ENCODE measurements around the gene FNDC8. TPM values are rescaled to one million over a fixed set of nuclear protein-coding genes. Genes with fewer than 3 reads are reported as not detected.
A peak's percentile ranks its signal among the peaks of the same experiment; 100 is the strongest.

The FNDC8 gene
- total and polyA plus RNA-seq, 7 donors: not detected

GRCh38 chr17:35086931-35087573 lies 34.4 kb upstream of the FNDC8 start:
- H3K9me3 ChIP-seq: no peaks in the 10 kb centered on the region
- no peak for DNase-seq
- no peak for TF ChIP-seq CTCF (IDR thresholded peaks at IDR 0.05)
- peak overlapping the region; percentile 98 for H3K4me3 ChIP-seq
- ATAC-seq: no peak
- 93 to 95% (median 95%) methylated on average over 8 of the region's 8 CpGs for WGBS, 3 donors
- H3K36me3 ChIP-seq (ENCODE audit: insufficient read depth in 1 of 2, low read depth in 1 of 2): no peaks in the 10 kb centered on the region
- H3K4me1 ChIP-seq: peaks cover 11% of the 10 kb centered on the region
- intact Hi-C loops (cut with DNase I): no loop called here
- H3K27ac ChIP-seq: no peak overlapping the region
- no peaks in the 10 kb centered on the region for H3K27me3 ChIP-seq (ENCODE audit: insufficient read depth in 3 of 3, low read length in 2 of 3)

GRCh38 chr17:35087731-35088355 lies 33.6 kb upstream of the FNDC8 start:
- DNase-seq (no peak), ATAC-seq (no peak)
- Histone ChIP-seq H3K27ac (peak overlapping the region; percentile 47), H3K4me3 (peak overlapping the region; percentile 98), H3K9me3 (no peaks in the 10 kb centered on the region), H3K27me3 (ENCODE audit: insufficient read depth in 3 of 3, low read length in 2 of 3) (no peaks in the 10 kb centered on the region), H3K36me3 (ENCODE audit: insufficient read depth in 1 of 2, low read depth in 1 of 2) (no peaks in the 10 kb centered on the region), H3K4me1 (peaks cover 11% of the 10 kb centered on the region)
- 29 to 41% (median 34%) methylated on average over 9 of the region's 9 CpGs for WGBS, 3 donors
- intact Hi-C loops (cut with DNase I): loop anchor here in 1 of 2 donors (1.0 kb wide), 1 partner anchor 89 kb away; no protein-coding TSS in a partner anchor
- TF ChIP-seq CTCF (IDR thresholded peaks at IDR 0.05): no peak

- TF ChIP-seq CTCF (IDR thresholded peaks at IDR 0.05): no peak
- ATAC-seq: peak; percentile 53 to 65 (median 58)
- Histone ChIP-seq H3K9me3 (no peaks in the 10 kb centered on the region), H3K27me3 (ENCODE audit: insufficient read depth in 3 of 3, low read length in 2 of 3) (no peaks in the 10 kb centered on the region), H3K4me3 (peak overlapping the region; percentile 98), H3K4me1 (peaks cover 11% of the 10 kb centered on the region), H3K36me3 (ENCODE audit: insufficient read depth in 1 of 2, low read depth in 1 of 2) (no peaks in the 10 kb centered on the region), H3K27ac (peak overlapping the region; percentile 47)
- intact Hi-C loops (cut with DNase I): loop anchor here in 1 of 2 donors (1.0 kb wide), 1 partner anchor 89 kb away; no protein-coding TSS in a partner anchor
- DNase-seq: peak; percentile 56 to 71
- 1 to 2% (median 1%) methylated on average over 26 of the region's 26 CpGs for WGBS, 3 donors
Measured at GRCh38 chr17:35088356-35088880, 33.0 kb upstream of the FNDC8 start.

DNA sequence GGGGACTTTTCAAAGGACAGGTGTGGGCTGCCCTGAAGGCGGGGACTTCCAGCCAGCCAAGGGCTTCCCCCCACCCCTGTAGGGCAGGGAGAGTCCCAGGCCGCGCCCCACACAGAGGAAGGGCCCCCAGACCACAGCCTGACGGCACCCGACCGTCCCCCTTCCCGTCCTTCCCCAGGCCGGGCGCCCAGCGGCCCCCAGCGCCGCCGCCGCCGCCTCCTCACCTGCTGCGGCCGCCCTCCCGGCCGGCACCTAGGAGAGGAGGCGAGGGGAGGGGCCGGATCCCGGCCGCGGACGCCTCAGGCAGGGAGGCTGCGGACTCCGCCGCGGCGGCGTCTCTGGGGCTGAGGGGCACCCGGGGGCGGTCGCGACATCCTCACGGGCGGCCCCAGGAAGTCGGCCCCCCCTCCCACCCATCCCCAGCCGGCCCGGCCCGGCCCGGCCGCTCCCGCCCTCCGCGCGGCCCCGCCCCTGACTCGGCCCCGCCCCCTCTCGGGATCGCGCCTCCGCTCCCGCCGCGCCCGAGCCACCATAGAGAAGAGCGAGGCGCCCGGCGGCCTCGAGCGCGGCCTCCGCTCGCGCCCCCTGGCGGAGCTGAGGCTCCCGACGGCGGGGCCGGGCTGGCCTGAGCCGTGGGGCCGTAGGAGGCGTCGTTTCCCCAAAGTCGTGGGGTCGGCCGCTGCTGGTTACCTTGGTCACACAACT lies 32.4 kb upstream of the FNDC8 start:
- H3K27ac ChIP-seq: peak overlapping the region; percentile 47
- H3K27me3 ChIP-seq (ENCODE audit: insufficient read depth in 3 of 3, low read length in 2 of 3): no peaks in the 10 kb centered on the region
- intact Hi-C loops (cut with DNase I): loop anchor here in 1 of 2 donors (1.0 kb wide), 1 partner anchor 90 kb away; no protein-coding TSS in a partner anchor
- ATAC-seq (peak; percentile 95 to 98 (median 97)), DNase-seq (peak; percentile 91 to 92)
- H3K9me3 ChIP-seq: no peaks in the 10 kb centered on the region
- peaks cover 11% of the 10 kb centered on the region for H3K4me1 ChIP-seq
- 0 to 1% (median 1%) methylated on average over 19 to 80 of the region's 80 CpGs for WGBS, 3 donors
- no peaks in the 10 kb centered on the region for H3K36me3 ChIP-seq (ENCODE audit: insufficient read depth in 1 of 2, low read depth in 1 of 2)
- H3K4me3 ChIP-seq: peak overlapping the region; percentile 98
- TF ChIP-seq CTCF (IDR thresholded peaks at IDR 0.05): peak; percentile 78
